ENCODE results near the gene NRP1. TPM values are rescaled to one million over a fixed set of nuclear protein-coding genes. Genes with fewer than 3 reads are reported as not detected.

Gene NRP1
- total RNA-seq, 2 experiments from 2014 or later: 0.06 TPM; not detected in 1

DNA sequence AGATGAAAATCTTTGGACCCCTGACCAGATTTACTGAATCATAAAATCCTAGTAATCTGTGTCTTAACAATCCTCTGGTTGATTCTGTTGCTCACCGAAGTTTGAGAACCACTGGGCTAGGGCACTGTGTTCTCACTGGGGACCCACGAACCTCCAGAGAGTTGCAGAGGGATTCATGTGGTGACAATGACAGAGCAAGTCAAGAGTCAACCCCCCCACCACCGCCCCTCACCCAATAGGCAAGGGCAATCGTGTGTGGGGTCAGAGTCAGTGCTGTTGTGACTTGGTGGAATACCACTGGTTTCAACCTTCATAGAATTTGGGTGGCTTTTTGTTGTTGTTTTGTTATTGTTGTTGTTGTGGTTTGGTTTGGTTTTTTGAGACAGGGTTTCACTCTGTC, 23.5 kb upstream of the NRP1 start:
- H3K9me3 ChIP-seq (ENCODE audit: control insufficient read depth in 1 of 2, insufficient read depth in 1 of 2, low read length in 2 of 2): no peaks in the 10 kb centered on the region
- ChIA-PET CTCF (no interaction called here), POLR2A (no interaction called here)
- no peaks in the 10 kb centered on the region for H3K4me1 Mint-ChIP-seq (ENCODE audit: low read depth)
- no peak overlapping the region for H3K27ac Mint-ChIP-seq
- H3K4me3 Mint-ChIP-seq: no peak overlapping the region
- H3K9me3 Mint-ChIP-seq: no peaks in the 10 kb centered on the region
- H3K27me3 ChIP-seq (ENCODE audit: control insufficient read depth in 1 of 2, insufficient read depth in 2 of 2, low read length in 2 of 2): peaks cover 0 to 4% of the 10 kb centered on the region in 2 experiments
- no peaks in the 10 kb centered on the region for H3K4me1 ChIP-seq (ENCODE audit: insufficient read depth, low read length)
- DNase-seq: no peak
- H3K27ac ChIP-seq (ENCODE audit: low read depth in 1 of 2, low read length in 2 of 2): no peak overlapping the region
- no peaks in the 10 kb centered on the region for H3K36me3 Mint-ChIP-seq (ENCODE audit: low read depth)
- peaks cover 21% of the 10 kb centered on the region for H3K27me3 Mint-ChIP-seq
- TF ChIP-seq, protein P1, sequence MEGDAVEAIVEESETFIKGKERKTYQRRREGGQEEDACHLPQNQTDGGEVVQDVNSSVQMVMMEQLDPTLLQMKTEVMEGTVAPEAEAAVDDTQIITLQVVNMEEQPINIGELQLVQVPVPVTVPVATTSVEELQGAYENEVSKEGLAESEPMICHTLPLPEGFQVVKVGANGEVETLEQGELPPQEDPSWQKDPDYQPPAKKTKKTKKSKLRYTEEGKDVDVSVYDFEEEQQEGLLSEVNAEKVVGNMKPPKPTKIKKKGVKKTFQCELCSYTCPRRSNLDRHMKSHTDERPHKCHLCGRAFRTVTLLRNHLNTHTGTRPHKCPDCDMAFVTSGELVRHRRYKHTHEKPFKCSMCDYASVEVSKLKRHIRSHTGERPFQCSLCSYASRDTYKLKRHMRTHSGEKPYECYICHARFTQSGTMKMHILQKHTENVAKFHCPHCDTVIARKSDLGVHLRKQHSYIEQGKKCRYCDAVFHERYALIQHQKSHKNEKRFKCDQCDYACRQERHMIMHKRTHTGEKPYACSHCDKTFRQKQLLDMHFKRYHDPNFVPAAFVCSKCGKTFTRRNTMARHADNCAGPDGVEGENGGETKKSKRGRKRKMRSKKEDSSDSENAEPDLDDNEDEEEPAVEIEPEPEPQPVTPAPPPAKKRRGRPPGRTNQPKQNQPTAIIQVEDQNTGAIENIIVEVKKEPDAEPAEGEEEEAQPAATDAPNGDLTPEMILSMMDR (IDR thresholded peaks at IDR 0.05): no peak
- H3K4me3 ChIP-seq (ENCODE audit: low read length): no peak overlapping the region
- intact Hi-C loops (cut with DNase I, micrococcal nuclease): no loop called here
- no peaks in the 10 kb centered on the region for H3K36me3 ChIP-seq (ENCODE audit: insufficient read depth, low read length)
- ATAC-seq (ENCODE audit: poor library complexity): no peak

DNA sequence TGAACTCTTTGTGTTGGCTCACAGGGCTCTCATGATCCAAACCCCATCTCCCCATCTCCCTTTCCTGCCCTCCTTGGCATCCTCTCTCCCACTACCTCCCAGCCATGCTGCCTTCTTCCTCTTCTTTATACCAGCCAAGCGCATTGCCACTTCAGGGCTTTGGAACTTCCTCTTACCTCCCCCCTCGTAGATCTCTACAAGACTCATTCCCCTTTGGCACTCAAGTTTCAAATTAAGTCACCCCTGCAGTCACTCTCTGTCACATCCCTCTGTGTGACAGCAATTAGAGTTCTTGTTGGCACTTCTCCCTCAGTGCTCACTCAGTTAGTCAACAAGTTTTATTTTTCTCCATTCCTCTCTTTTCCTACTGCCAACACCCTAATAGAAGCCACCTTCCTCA, 20.8 kb upstream of the NRP1 start:
- Mint-ChIP-seq H3K27me3 (peaks cover 18% of the 10 kb centered on the region), H3K4me3 (no peak overlapping the region), H3K4me1 (ENCODE audit: low read depth) (no peaks in the 10 kb centered on the region), H3K27ac (no peak overlapping the region), H3K36me3 (ENCODE audit: low read depth) (no peaks in the 10 kb centered on the region), H3K9me3 (no peaks in the 10 kb centered on the region)
- TF ChIP-seq, protein P1 (IDR thresholded peaks at IDR 0.05): no peak
- ChIA-PET CTCF (no interaction called here), POLR2A (no interaction called here)
- intact Hi-C loops (cut with DNase I, micrococcal nuclease): no loop called here
- Histone ChIP-seq H3K4me3 (ENCODE audit: low read length) (no peak overlapping the region), H3K27me3 (ENCODE audit: control insufficient read depth in 1 of 2, insufficient read depth in 2 of 2, low read length in 2 of 2) (peaks cover 0 to 4% of the 10 kb centered on the region in 2 experiments), H3K36me3 (ENCODE audit: insufficient read depth, low read length) (no peaks in the 10 kb centered on the region), H3K27ac (ENCODE audit: low read depth in 1 of 2, low read length in 2 of 2) (no peak overlapping the region), H3K4me1 (ENCODE audit: insufficient read depth, low read length) (no peaks in the 10 kb centered on the region), H3K9me3 (ENCODE audit: control insufficient read depth in 1 of 2, insufficient read depth in 1 of 2, low read length in 2 of 2) (no peaks in the 10 kb centered on the region)
- peak in 2 of 14 experiments; percentile 31 to 35 for DNase-seq
- ATAC-seq (ENCODE audit: poor library complexity): no peak

DNA sequence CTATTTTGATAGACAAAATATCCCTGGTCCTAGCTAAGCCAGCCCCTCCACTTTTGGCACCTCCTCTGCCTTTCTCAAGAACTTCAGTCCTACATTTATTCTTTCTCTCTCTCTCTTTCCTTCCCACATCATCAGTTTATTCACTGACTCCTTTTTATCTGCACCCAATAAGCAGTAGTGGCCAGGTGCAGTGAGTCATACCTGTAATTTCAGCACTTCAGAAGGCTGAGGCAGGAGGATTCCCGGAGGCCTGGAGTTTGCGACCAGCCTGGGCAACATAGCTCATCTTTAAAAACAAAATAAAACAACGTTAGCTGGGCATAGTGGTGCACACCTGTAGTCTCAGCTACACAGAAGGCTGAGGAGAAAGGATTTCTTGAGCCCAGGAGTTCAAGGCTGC, 19.4 kb upstream of the NRP1 start:
- no peak overlapping the region for H3K27ac ChIP-seq (ENCODE audit: low read depth in 1 of 2, low read length in 2 of 2)
- intact Hi-C loops (cut with DNase I, micrococcal nuclease): no loop called here
- Mint-ChIP-seq H3K27me3 (peaks cover 18% of the 10 kb centered on the region), H3K4me3 (no peak overlapping the region), H3K27ac (no peak overlapping the region), H3K36me3 (ENCODE audit: low read depth) (no peaks in the 10 kb centered on the region), H3K4me1 (ENCODE audit: low read depth) (no peaks in the 10 kb centered on the region), H3K9me3 (no peaks in the 10 kb centered on the region)
- DNase-seq: no peak
- no peaks in the 10 kb centered on the region for H3K4me1 ChIP-seq (ENCODE audit: insufficient read depth, low read length)
- H3K27me3 ChIP-seq (ENCODE audit: control insufficient read depth in 1 of 2, insufficient read depth in 2 of 2, low read length in 2 of 2): peaks cover 0 to 4% of the 10 kb centered on the region in 2 experiments
- TF ChIP-seq, protein P1 (IDR thresholded peaks at IDR 0.05): no peak
- no peaks in the 10 kb centered on the region for H3K36me3 ChIP-seq (ENCODE audit: insufficient read depth, low read length)
- ATAC-seq (ENCODE audit: poor library complexity): no peak
- no peaks in the 10 kb centered on the region for H3K9me3 ChIP-seq (ENCODE audit: control insufficient read depth in 1 of 2, insufficient read depth in 1 of 2, low read length in 2 of 2)
- H3K4me3 ChIP-seq (ENCODE audit: low read length): no peak overlapping the region
- CTCF ChIA-PET: no interaction called here
- POLR2A ChIA-PET: no interaction called here
